Measurements from ENCODE around the gene CCDC159.
"Not testable (repeated sequence)": the region's sequence is repeated elsewhere in the genome, so short reads cannot be mapped to it uniquely, and the experiment has no call there.

Gene CCDC159, protein sequence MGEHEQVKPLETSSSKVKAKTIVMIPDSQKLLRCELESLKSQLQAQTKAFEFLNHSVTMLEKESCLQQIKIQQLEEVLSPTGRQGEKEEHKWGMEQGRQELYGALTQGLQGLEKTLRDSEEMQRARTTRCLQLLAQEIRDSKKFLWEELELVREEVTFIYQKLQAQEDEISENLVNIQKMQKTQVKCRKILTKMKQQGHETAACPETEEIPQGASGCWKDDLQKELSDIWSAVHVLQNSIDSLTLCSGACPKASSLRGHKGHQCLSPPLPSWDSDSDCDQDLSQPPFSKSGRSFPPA

DNA sequence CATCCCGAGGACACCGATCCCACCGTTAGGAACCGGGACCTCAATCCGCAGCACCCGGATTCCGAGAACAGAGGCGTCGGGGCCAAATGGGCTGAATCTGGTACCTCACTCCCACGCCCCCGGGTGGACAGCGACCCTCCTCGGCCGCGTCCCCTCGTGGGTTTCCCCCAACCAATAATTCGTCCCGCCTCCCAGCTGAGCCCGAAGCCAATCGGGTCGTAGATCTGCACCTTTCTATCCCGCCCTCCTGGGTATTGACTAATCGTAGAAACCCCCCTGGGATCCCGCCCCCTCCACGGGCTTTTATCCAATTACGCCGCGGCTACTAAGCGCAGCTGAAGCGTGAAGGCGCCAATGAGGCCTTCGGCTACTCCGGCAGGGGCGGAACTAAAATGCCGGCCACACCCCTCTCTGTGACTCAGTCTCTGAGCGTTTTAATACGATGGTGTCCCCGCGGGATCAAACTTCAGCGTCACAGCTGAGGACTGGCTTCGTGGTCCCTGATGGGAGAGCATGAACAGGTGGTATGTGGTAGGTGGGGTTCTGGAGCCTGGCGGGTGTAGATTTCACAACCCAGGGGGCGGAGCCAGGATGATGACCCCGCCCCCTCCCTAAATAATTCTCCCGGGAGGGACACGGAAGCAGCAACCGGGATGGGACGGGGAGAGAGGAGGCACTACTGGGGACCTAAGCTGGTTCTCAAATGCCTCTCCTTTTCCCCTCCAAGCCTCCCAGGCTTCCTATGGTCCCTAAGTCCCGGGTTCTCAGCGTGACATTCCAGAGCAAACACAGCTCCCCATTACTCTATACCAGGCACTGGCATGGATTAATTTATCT is at the start of gene CCDC159, which contains the start of gene TMEM205:
Gene CCDC159 (plus strand): TSS at position 416 of the 837 bp plus-strand sequence. CDS start 88 bp downstream, at position 504.
Gene TMEM205 (minus strand): TSS at position 165 of the 837 bp plus-strand sequence. CDS start 649 bp downstream, outside the sequence.
- Histone ChIP-seq H3K27me3 (ENCODE audit: control insufficient read depth, insufficient read depth, low read length) (no peaks in the 10 kb centered on the region), H3K36me3 (ENCODE audit: control insufficient read depth, insufficient read depth, low read length) (peaks cover 3% of the 10 kb centered on the region), H3K4me1 (ENCODE audit: control insufficient read depth, insufficient read depth, low read length) (peaks cover 13% of the 10 kb centered on the region), H3K9ac (ENCODE audit: low read length) (peak within 1 kb of the TSS; percentile 80), H3K27ac (ENCODE audit: low read depth, low read length) (peak within 1 kb of the TSS; percentile 89), H3K4me3 (ENCODE audit: low read length) (peak within 1 kb of the TSS; percentile 96)

GRCh38 chr19:11299946-11300810 is 46.1 kb upstream of the CCDC159 start:
- Histone ChIP-seq H3K27me3 (ENCODE audit: control insufficient read depth, insufficient read depth, low read length) (no peaks in the 10 kb centered on the region), H3K27ac (ENCODE audit: low read depth, low read length) (no peak overlapping the region), H3K9ac (ENCODE audit: low read length) (no peak overlapping the region), H3K4me1 (ENCODE audit: control insufficient read depth, insufficient read depth, low read length) (no peaks in the 10 kb centered on the region), H3K4me3 (ENCODE audit: low read length) (no peak overlapping the region), H3K36me3 (ENCODE audit: control insufficient read depth, insufficient read depth, low read length) (no peaks in the 10 kb centered on the region)

DNA sequence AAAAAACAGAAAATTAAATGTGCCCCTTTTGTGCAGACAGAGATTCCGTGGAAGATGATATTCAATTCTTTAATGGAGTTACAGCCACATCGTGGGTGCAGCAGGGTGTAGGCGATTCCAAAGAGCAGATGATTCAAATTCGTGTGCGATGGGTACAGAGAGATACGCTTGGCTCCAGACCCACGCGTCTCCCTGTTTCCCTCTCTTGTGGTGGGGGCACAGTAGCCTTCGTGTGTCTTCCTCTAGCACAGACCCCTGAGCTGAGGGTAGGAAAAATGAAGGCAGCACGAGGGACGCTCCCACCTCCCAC is 45.6 kb upstream of the CCDC159 start:
- Histone ChIP-seq H3K4me1 (ENCODE audit: control insufficient read depth, insufficient read depth, low read length) (no peaks in the 10 kb centered on the region), H3K9ac (ENCODE audit: low read length) (no peak overlapping the region), H3K4me3 (ENCODE audit: low read length) (no peak overlapping the region), H3K36me3 (ENCODE audit: control insufficient read depth, insufficient read depth, low read length) (no peaks in the 10 kb centered on the region), H3K27me3 (ENCODE audit: control insufficient read depth, insufficient read depth, low read length) (no peaks in the 10 kb centered on the region), H3K27ac (ENCODE audit: low read depth, low read length) (no peak overlapping the region)

DNA sequence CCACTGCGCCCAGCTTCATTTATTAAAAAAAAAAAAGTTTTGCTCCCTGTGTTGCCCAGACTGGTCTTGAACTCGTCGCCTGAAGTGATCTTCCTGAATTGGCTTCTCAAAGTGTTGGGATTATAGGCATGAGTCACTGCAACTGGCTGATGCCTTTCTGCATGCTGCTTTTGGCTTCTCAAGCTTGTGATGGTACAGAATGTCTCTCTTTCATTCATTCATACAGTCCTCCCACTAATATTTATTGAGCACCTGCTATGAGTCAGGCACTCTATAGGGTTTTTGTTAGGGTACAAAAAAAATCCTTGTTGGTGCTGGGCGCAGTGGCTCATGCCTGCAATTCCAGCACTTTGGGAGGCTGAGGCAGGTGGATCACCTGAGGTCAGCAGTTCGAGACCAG is 41.4 kb upstream of the CCDC159 start:
- H3K4me1 ChIP-seq (ENCODE audit: control insufficient read depth, insufficient read depth, low read length): no peaks in the 10 kb centered on the region
- H3K9ac ChIP-seq (ENCODE audit: low read length): no peak overlapping the region
- no peak overlapping the region for H3K4me3 ChIP-seq (ENCODE audit: low read length)
- no peaks in the 10 kb centered on the region for H3K27me3 ChIP-seq (ENCODE audit: control insufficient read depth, insufficient read depth, low read length)
- H3K36me3 ChIP-seq (ENCODE audit: control insufficient read depth, insufficient read depth, low read length): no peaks in the 10 kb centered on the region
- no peak overlapping the region for H3K27ac ChIP-seq (ENCODE audit: low read depth, low read length)

DNA sequence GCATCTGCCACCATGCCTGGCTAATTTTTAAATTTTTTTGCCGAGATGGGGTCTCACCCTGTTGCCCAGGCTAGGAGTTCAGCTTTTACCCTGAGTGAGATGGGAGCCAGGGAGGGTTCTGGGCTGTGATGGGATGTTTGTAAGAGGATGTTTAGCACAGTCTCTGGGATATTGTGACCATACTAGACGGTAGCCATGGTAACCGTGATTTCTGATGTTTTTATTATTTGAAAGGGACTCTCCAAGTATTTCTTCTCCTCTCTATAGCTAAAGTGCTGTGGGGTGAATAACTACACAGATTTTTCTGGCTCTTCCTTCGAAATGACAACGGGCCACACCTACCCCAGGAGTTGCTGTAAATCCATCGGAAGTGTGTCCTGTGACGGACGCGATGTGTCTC is 40.0 kb upstream of the CCDC159 start:
- Histone ChIP-seq H3K27ac (ENCODE audit: low read depth, low read length) (no peak overlapping the region), H3K36me3 (ENCODE audit: control insufficient read depth, insufficient read depth, low read length) (no peaks in the 10 kb centered on the region), H3K9ac (ENCODE audit: low read length) (no peak overlapping the region), H3K4me3 (ENCODE audit: low read length) (no peak overlapping the region), H3K4me1 (ENCODE audit: control insufficient read depth, insufficient read depth, low read length) (no peaks in the 10 kb centered on the region), H3K27me3 (ENCODE audit: control insufficient read depth, insufficient read depth, low read length) (no peaks in the 10 kb centered on the region)

DNA sequence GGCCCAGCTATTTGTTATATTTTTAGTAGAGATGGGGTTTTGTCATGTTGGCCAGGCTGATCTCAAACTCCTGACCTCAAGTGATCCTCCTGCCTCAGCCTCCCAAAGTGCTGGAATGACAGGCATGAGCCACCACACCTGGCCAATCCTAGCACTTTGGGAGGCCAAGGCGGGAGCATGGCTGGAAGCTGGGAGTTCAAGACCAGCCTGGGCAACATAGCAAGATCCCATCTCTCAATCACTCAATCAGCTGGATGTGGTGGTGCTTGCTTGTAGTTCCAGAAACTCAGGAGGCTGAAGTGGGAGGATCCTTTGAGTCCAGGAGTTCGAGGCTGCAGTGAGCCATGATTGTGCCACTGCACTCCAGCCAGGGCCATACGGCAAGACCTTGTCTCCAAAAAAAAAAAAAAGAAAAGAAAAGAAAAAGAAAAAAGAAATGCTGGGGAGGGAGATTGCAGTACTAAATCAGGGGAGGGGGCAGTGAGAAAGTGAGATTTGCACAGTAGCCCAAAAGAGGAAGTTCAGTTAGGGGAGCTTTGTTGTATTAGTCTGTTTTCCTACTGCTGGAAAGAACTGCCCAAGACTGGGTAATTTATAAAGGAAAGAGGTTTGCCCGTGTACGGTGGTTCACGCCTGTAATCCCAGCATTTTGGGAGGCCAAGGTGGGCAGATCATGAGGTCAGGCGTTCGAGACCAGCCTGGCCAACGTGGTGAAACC is 25.9 kb upstream of the CCDC159 start:
- H3K9ac ChIP-seq (ENCODE audit: low read length); H3K4me1 ChIP-seq (ENCODE audit: control insufficient read depth, insufficient read depth, low read length); H3K4me3 ChIP-seq (ENCODE audit: low read length); H3K36me3 ChIP-seq (ENCODE audit: control insufficient read depth, insufficient read depth, low read length); H3K27me3 ChIP-seq (ENCODE audit: control insufficient read depth, insufficient read depth, low read length); H3K27ac ChIP-seq (ENCODE audit: low read depth, low read length): not testable (repeated sequence)

- H3K27ac ChIP-seq (ENCODE audit: low read depth, low read length): no peak overlapping the region
- H3K27me3 ChIP-seq (ENCODE audit: control insufficient read depth, insufficient read depth, low read length): no peaks in the 10 kb centered on the region
- H3K9ac ChIP-seq (ENCODE audit: low read length): no peak overlapping the region
- no peaks in the 10 kb centered on the region for H3K36me3 ChIP-seq (ENCODE audit: control insufficient read depth, insufficient read depth, low read length)
- H3K4me3 ChIP-seq (ENCODE audit: low read length): no peak overlapping the region
- peaks cover 3% of the 10 kb centered on the region for H3K4me1 ChIP-seq (ENCODE audit: control insufficient read depth, insufficient read depth, low read length)
Observed at GRCh38 chr19:11321191-11322126, 24.9 kb upstream of the CCDC159 start.

- Histone ChIP-seq H3K4me1 (ENCODE audit: control insufficient read depth, insufficient read depth, low read length) (peaks cover 3% of the 10 kb centered on the region), H3K27me3 (ENCODE audit: control insufficient read depth, insufficient read depth, low read length) (no peaks in the 10 kb centered on the region), H3K4me3 (ENCODE audit: low read length) (no peak overlapping the region), H3K36me3 (ENCODE audit: control insufficient read depth, insufficient read depth, low read length) (no peaks in the 10 kb centered on the region), H3K9ac (ENCODE audit: low read length) (no peak overlapping the region), H3K27ac (ENCODE audit: low read depth, low read length) (no peak overlapping the region)
Observed at GRCh38 chr19:11322269-11323024, 23.9 kb upstream of the CCDC159 start.

DNA sequence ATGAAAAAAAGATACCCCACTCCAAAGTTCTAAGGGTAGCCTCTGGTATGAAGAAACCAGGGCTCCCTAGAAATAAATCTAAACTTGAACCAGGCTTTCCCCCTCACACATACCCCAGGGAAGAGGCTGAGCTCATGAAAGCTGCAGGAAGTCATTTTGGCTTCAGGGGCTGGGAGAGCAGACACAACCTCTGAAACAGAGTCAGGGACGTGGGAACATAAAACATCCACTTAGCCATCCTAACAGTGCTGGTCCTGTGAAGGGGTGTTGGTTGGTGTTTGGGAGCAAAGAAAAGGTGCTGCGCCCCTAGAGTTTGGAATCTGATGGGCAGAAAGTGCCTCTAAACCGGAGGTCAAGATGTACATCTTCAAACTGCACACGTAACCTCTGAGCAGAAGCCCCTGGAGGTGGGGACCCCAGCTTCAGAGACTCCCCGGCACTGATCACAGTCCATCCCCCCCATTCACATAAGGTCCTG is 22.7 kb upstream of the CCDC159 start:
- Histone ChIP-seq H3K27me3 (ENCODE audit: control insufficient read depth, insufficient read depth, low read length) (no peaks in the 10 kb centered on the region), H3K4me1 (ENCODE audit: control insufficient read depth, insufficient read depth, low read length) (peaks cover 3% of the 10 kb centered on the region), H3K9ac (ENCODE audit: low read length) (no peak overlapping the region), H3K36me3 (ENCODE audit: control insufficient read depth, insufficient read depth, low read length) (no peaks in the 10 kb centered on the region), H3K4me3 (ENCODE audit: low read length) (no peak overlapping the region), H3K27ac (ENCODE audit: low read depth, low read length) (no peak overlapping the region)

DNA sequence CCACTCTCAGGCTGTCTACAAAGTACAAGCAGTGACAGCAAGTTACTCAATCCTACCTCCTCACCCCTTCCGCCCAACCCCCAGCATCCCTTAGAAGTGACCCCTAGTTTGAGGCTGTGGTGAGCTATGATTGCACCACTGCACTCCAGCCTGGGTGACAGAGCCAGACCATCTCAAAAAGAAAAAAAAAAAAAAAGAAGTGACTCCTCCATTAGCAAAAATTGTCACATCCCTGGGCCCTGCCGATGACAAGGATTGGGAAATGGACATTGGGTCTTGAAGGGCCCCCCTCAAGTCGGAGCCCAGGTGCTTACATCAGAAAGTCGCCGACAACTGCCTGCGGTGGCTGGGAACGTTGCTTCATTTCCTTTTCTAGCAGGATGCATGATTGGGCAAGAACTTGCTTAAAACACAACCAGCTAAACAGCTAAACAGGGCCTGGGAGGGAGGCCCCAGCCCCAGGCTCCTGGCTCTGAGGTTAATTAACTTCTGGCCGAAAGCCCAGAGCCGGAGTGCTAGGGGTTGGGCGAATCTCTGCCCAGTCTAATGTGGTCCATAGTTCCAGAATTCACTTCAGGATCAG is 22.1 kb upstream of the CCDC159 start:
- H3K9ac ChIP-seq (ENCODE audit: low read length): no peak overlapping the region
- H3K4me1 ChIP-seq (ENCODE audit: control insufficient read depth, insufficient read depth, low read length): peaks cover 3% of the 10 kb centered on the region
- H3K36me3 ChIP-seq (ENCODE audit: control insufficient read depth, insufficient read depth, low read length): no peaks in the 10 kb centered on the region
- no peak overlapping the region for H3K4me3 ChIP-seq (ENCODE audit: low read length)
- no peak overlapping the region for H3K27ac ChIP-seq (ENCODE audit: low read depth, low read length)
- H3K27me3 ChIP-seq (ENCODE audit: control insufficient read depth, insufficient read depth, low read length): no peaks in the 10 kb centered on the region
